H9 (cell line): ENCODE measurements around the gene TMEM131. TPM values are rescaled to one million over a fixed set of nuclear protein-coding genes. Genes with fewer than 3 reads are reported as not detected.
A peak's percentile ranks its signal among the peaks of the same experiment; 100 is the strongest.

Experiments used
- DNase-seq: peaks from one replicate; pipeline ENCODE4 v3.0.0-alpha.2; 2017
- H2AFZ ChIP-seq: one replicate; pipeline ENCODE4 v1.6.1; 2013; ENCODE audit warnings: mild to moderate bottlenecking, low read length, control low read depth, moderate library complexity
- H2AK5ac ChIP-seq: 2 replicates; pipeline ENCODE4 v1.6.1; 2013; ENCODE audit warnings: low read length, control low read depth, mixed read lengths; ENCODE audit not compliant: insufficient read length
- H2BK120ac ChIP-seq: one replicate; pipeline ENCODE4 v1.6.1; 2013; ENCODE audit warnings: low read depth, mild to moderate bottlenecking, low read length, control low read depth, inconsistent platforms; ENCODE audit not compliant: poor library complexity, severe bottlenecking
- H2BK12ac ChIP-seq: 2 replicates; pipeline ENCODE4 v1.6.1; 2013; ENCODE audit warnings: low read length, control low read depth, mixed read lengths, low read depth; ENCODE audit not compliant: insufficient read length
- H2BK15ac ChIP-seq: 2 replicates; pipeline ENCODE4 v1.6.1; 2013; ENCODE audit warnings: low read depth, low read length, control low read depth
- H2BK20ac ChIP-seq: one replicate; pipeline ENCODE4 v1.6.1; 2013; ENCODE audit warnings: low read depth, mild to moderate bottlenecking, low read length, control low read depth, inconsistent platforms; ENCODE audit not compliant: poor library complexity, severe bottlenecking
- H2BK5ac ChIP-seq: 2 replicates; pipeline ENCODE4 v1.6.1; 2013; ENCODE audit warnings: low read length, control low read depth, mixed read lengths; ENCODE audit not compliant: insufficient read length
- H3K14ac ChIP-seq: 2 replicates; pipeline ENCODE4 v1.6.1; 2013; ENCODE audit warnings: low read length, control low read depth; ENCODE audit not compliant: insufficient read depth
- H3K18ac ChIP-seq: 2 replicates; pipeline ENCODE4 v1.6.1; 2013; ENCODE audit warnings: low read depth, mild to moderate bottlenecking, mixed read lengths, low read length, control low read depth; ENCODE audit not compliant: insufficient read length
- H3K23ac ChIP-seq: 2 replicates; pipeline ENCODE4 v1.6.1; 2013; ENCODE audit warnings: low read length, control low read depth, mixed read lengths, low read depth; ENCODE audit not compliant: insufficient read length
- H3K23me2 ChIP-seq: 2 replicates; pipeline ENCODE4 v1.6.1; 2013; ENCODE audit warnings: low read depth, mild to moderate bottlenecking, mixed read lengths, low read length, control low read depth; ENCODE audit not compliant: insufficient read length, poor library complexity, severe bottlenecking
- H3K27ac ChIP-seq: 2 replicates; pipeline ENCODE4 v1.5.1; 2013; ENCODE audit warnings: low read length, control low read depth, mixed read lengths, low read depth; ENCODE audit not compliant: insufficient read length
- H3K27me3 ChIP-seq: 2 replicates; pipeline ENCODE4 v1.6.1; 2013; ENCODE audit warnings: low read length, control low read depth, inconsistent platforms; ENCODE audit not compliant: insufficient read depth
- H3K4ac ChIP-seq: 2 replicates; pipeline ENCODE4 v1.6.1; 2013; ENCODE audit warnings: low read depth, mild to moderate bottlenecking, control low read depth, inconsistent platforms, low read length, moderate library complexity
- H3K4me1 ChIP-seq: 2 replicates; pipeline ENCODE4 v1.6.1; 2013; ENCODE audit warnings: low read length, control low read depth, inconsistent platforms; ENCODE audit not compliant: insufficient read depth
- H3K4me2 ChIP-seq: 2 replicates; pipeline ENCODE4 v1.6.1; 2013; ENCODE audit warnings: low read length, control low read depth, mixed read lengths; ENCODE audit not compliant: insufficient read length, insufficient read depth
- H3K56ac ChIP-seq: 2 replicates; pipeline ENCODE4 v1.6.1; 2013; ENCODE audit warnings: low read depth, mild to moderate bottlenecking, mixed read lengths, low read length, control low read depth; ENCODE audit not compliant: insufficient read length
- H3K79me1 ChIP-seq: 2 replicates; pipeline ENCODE4 v1.6.1; 2013; ENCODE audit warnings: low read depth, mild to moderate bottlenecking, moderate library complexity, low read length, control low read depth, inconsistent platforms; ENCODE audit not compliant: insufficient read depth, poor library complexity, severe bottlenecking
- H3K79me2 ChIP-seq: 2 replicates; pipeline ENCODE4 v1.6.1; 2013; ENCODE audit warnings: low read length, control low read depth, inconsistent platforms; ENCODE audit not compliant: insufficient read depth
- H3K9ac ChIP-seq: 2 replicates; pipeline ENCODE4 v1.6.1; 2013; ENCODE audit warnings: low read length, control low read depth, mixed read lengths; ENCODE audit not compliant: insufficient read length; ENCODE audit errors: extremely low read depth
- H3K9me3 ChIP-seq: one replicate; pipeline ENCODE4 v1.6.1; 2013; ENCODE audit warnings: low read depth, low read length, inconsistent platforms; ENCODE audit not compliant: control insufficient read depth
- H3T11ph ChIP-seq: one replicate; pipeline ENCODE4 v1.6.1; 2013; ENCODE audit warnings: mild to moderate bottlenecking, low read length, control low read depth, inconsistent platforms
- H4K20me1 ChIP-seq: one replicate; pipeline ENCODE4 v1.6.1; 2013; ENCODE audit not compliant: control insufficient read depth, insufficient read length, insufficient read depth
- H4K5ac ChIP-seq: 2 replicates; pipeline ENCODE4 v1.6.1; 2013; ENCODE audit warnings: low read depth, mild to moderate bottlenecking, mixed read lengths, low read length, control low read depth; ENCODE audit not compliant: insufficient read length
- H4K8ac ChIP-seq: replicated peaks from 2 replicates; pipeline ENCODE4 v1.6.1; 2013; ENCODE audit warnings: low read length, control low read depth, mixed read lengths, low read depth; ENCODE audit not compliant: insufficient read length
- H4K91ac ChIP-seq: 2 replicates; pipeline ENCODE4 v1.6.1; 2013; ENCODE audit warnings: low read depth, mild to moderate bottlenecking, moderate library complexity, mixed read lengths, low read length, control low read depth; ENCODE audit not compliant: insufficient read length
- H3K27ac Mint-ChIP-seq, 3 experiments: 2 replicates in 2 of 3; 3 replicates in 1 of 3; pipeline ENCODE4 v1.8.0; 2020 to 2021; ENCODE audit warnings: mixed read lengths in 3 of 3, mild to moderate bottlenecking in 1 of 3, moderate library complexity in 1 of 3
- H3K27me3 Mint-ChIP-seq: 2 replicates; pipeline ENCODE4 v1.8.0; 2021; ENCODE audit warnings: low read depth, mild to moderate bottlenecking, moderate library complexity, mixed read lengths
- H3K36me3 Mint-ChIP-seq, 3 experiments: 2 replicates in 2 of 3; 3 replicates in 1 of 3; pipeline ENCODE4 v1.8.0; 2020 to 2021; ENCODE audit warnings: low read depth in 3 of 3, mixed read lengths in 3 of 3; ENCODE audit not compliant: insufficient read depth in 1 of 3
- H3K4me1 Mint-ChIP-seq, 2 experiments: 2 replicates each; pipeline ENCODE4 v1.8.0; 2020; ENCODE audit warnings: mixed read lengths in 2 of 2
- H3K4me3 Mint-ChIP-seq, 2 experiments: 2 replicates in 1 of 2; 3 replicates in 1 of 2; pipeline ENCODE4 v1.8.0; 2020 to 2021; ENCODE audit warnings: mild to moderate bottlenecking in 2 of 2, mixed read lengths in 2 of 2, moderate library complexity in 1 of 2
- H3K9me3 Mint-ChIP-seq, 2 experiments: 2 replicates in 1 of 2; 3 replicates in 1 of 2; pipeline ENCODE4 v1.8.0; 2020; ENCODE audit warnings: mild to moderate bottlenecking in 2 of 2, mixed read lengths in 2 of 2, moderate library complexity in 1 of 2
- CTCF ChIP-seq: fragments of 200-600 bp; sonication (generic); conservative IDR thresholded peaks from 3 replicates; pipeline ENCODE4 v1.8.0; 2021; ENCODE audit warnings: antibody characterized with exemption, mild to moderate bottlenecking
- WGBS: extraction: QIAGEN DNeasy Blood & Tissue Kit; methylation state at CpG from one replicate; pipeline ENCODE4 v1.1.7; 2013; ENCODE audit warnings: missing lambda C conversion rate, low lambda C conversion rate, mixed read lengths; ENCODE audit not compliant: insufficient read length; ENCODE audit errors: extremely low coverage; 5-methylcytosine and 5-hydroxymethylcytosine counted together
- total RNA-seq: library from RNA; stranded (reverse); gene quantifications from 2 replicates; pipeline ENCODE4 v1.2.1, GENCODE V29; 2021

TMEM131 gene
- total RNA-seq, 1 experiment from 2014 or later, result 20.9 TPM

- no peak overlapping the region for H3K23ac ChIP-seq
- no peak overlapping the region for H3K4me2 ChIP-seq
- no peak overlapping the region for H2AFZ ChIP-seq
- H3K4me3 Mint-ChIP-seq, result no peak overlapping the region
- no peaks in the 10 kb centered on the region for H4K20me1 ChIP-seq
- H2BK12ac ChIP-seq, result no peak overlapping the region
- H3K56ac ChIP-seq, result no peak overlapping the region
- H3K18ac ChIP-seq, result no peak overlapping the region
- no peaks in the 10 kb centered on the region for H3K27me3 ChIP-seq
- no CpG with 5 or more reads among the region's 6 CpGs for WGBS
- H3K79me1 ChIP-seq, result no peaks in the 10 kb centered on the region
- H4K91ac ChIP-seq, result no peak overlapping the region
- DNase-seq, result no peak
- peaks cover 24 to 26% of the 10 kb centered on the region in 2 experiments for H3K9me3 Mint-ChIP-seq
- no peak overlapping the region for H4K8ac ChIP-seq
- no peaks in the 10 kb centered on the region for H3K23me2 ChIP-seq
- H4K5ac ChIP-seq, result no peak overlapping the region
- H2BK15ac ChIP-seq, result no peak overlapping the region
- H2BK20ac ChIP-seq, result no peak overlapping the region
- no peaks in the 10 kb centered on the region for H3K79me2 ChIP-seq
- H3K9ac ChIP-seq, result no peak overlapping the region
- no peak overlapping the region for H2BK5ac ChIP-seq
- H2BK120ac ChIP-seq, result no peak overlapping the region
- H3K4me1 Mint-ChIP-seq, result peaks cover 7 to 18% of the 10 kb centered on the region in 2 experiments
- no peaks in the 10 kb centered on the region for H3K9me3 ChIP-seq
- no peak for TF ChIP-seq CTCF
- H3K27me3 Mint-ChIP-seq, result no peaks in the 10 kb centered on the region; the same call in 1 of the 2 replicates
- H3K4me1 ChIP-seq, result peaks cover 2% of the 10 kb centered on the region; the same call in 1 of the 2 replicates
- H3K27ac Mint-ChIP-seq, result peak overlapping the region in 1 of 3 experiments; percentile 54; a peak in 1 of 7 replicates
- peaks cover 23 to 29% (median 26%) of the 10 kb centered on the region in 3 experiments for H3K36me3 Mint-ChIP-seq
- no peak overlapping the region for H2AK5ac ChIP-seq
- H3K14ac ChIP-seq, result no peak overlapping the region
- H3T11ph ChIP-seq, result no peak overlapping the region
- H3K27ac ChIP-seq, result no peak overlapping the region
- H3K4ac ChIP-seq, result no peak overlapping the region
These were observed 125.9 kb downstream of the TMEM131 start for GRCh38 chr2:97869722-97870346.
